GM21381 (cell line): ENCODE data around the gene PEAK3.

Source experiments
- ATAC-seq: cut with Tn5 transposase; IDR thresholded peaks from one replicate; pipeline ENCODE4 v1.9.1; 2021; ENCODE audit warnings: mild to moderate bottlenecking, moderate library complexity; ENCODE audit not compliant: unreplicated experiment

PEAK3 gene

GRCh38 chr19:2273356-2274184 lies 8.4 kb downstream of the PEAK3 start:
- ATAC-seq: peak; percentile 28

GRCh38 chr19:2271234-2272103 lies 10.5 kb downstream of the PEAK3 start:
- no peak for ATAC-seq

GRCh38 chr19:2270423-2271233 lies 11.3 kb downstream of the PEAK3 start:
- no peak for ATAC-seq

- ATAC-seq: no peak
These were observed 11.9 kb downstream of the PEAK3 start for GRCh38 chr19:2270157-2270422.

GRCh38 chr19:2269244-2270156 lies 12.5 kb downstream of the PEAK3 start:
- ATAC-seq: peak; percentile 60

GRCh38 chr19:2268861-2269243 lies 13.1 kb downstream of the PEAK3 start:
- no peak for ATAC-seq

- ATAC-seq: no peak
These were observed 13.5 kb downstream of the PEAK3 start for GRCh38 chr19:2268480-2268830.

- ATAC-seq: no peak
These were observed 15.6 kb downstream of the PEAK3 start for GRCh38 chr19:2266183-2266993.

- no peak for ATAC-seq
These were observed 20.4 kb downstream of the PEAK3 start for GRCh38 chr19:2261438-2262172.

- ATAC-seq: no peak
These were observed 21.6 kb downstream of the PEAK3 start for GRCh38 chr19:2260341-2260805.

DNA sequence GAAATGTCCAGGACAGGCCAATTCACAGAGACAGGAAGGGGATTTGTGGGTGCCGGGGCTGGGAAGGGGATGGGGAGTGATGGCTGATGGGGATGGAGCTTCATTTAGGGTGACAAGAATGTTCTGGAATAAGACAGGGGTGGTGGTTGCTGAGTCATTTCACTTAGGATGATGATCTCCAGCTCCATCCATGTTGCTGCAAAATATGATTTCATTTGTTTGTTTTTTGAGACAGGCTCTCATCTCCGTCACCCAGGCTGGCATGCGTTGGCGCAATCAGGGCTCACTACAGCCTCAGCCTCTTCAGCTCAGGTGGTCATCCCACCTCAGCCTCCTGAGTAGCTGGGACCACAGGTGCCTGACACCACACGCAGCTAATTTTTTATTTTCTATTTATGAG lies 22.6 kb downstream of the PEAK3 start:
- ATAC-seq: no peak

- no peak for ATAC-seq
These were observed 25.8 kb downstream of the PEAK3 start, which contains the start of gene JSRP1 for GRCh38 chr19:2255982-2256685. Gene JSRP1, minus strand, starts transcription at chr19:2256417. Its CDS starts 1,103 bp downstream, at chr19:2255314.

GRCh38 chr19:2255112-2255845 lies 26.7 kb downstream of the PEAK3 start:
- no peak for ATAC-seq

DNA sequence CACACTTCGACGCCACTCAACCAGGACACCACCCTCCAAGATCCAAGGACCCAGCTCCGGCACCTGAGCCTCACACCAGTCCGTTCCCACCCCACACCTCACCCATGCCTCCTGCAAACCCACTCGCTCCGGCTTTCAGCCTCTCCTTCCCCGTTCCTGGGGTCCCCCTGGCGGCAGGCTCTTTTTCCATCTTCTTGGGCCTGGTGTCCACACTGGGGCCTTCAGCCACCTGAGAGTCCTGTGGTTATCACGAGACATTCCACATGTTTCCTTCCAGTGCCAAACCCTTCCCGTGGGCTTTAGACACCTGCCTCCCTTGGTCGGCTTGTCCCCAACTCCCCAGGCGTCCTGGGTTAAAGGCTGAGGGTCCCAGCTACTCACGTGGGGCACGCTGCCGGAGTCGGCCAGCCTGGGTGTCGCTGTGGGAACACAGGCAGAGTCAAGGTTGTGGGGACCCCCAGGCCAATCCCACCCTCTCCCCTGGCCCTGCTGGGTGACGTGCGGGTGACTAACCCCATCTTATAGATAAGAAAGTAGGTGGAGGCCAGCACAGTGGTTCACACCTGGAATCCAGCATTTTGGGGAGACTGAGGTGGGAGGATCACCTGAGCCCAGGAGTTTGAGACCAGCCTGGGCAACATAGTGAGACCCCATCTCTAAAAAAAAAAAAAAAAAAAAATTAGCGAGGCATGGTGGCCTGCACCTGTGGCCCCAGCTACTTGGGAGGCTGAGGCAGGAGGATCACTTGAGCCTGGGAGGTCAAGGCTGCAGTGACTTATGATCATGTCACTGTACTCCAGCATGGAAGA lies 27.7 kb downstream of the PEAK3 start:
- no peak for ATAC-seq

GRCh38 chr19:2253106-2254063 lies 28.6 kb downstream of the PEAK3 start:
- no peak for ATAC-seq

- ATAC-seq: no peak
These were observed 29.2 kb downstream of the PEAK3 start for GRCh38 chr19:2252797-2253105.
